Peyer's patch (tissue), 4 donors: ENCODE results near the gene CDH8.

Source experiments
- POLR2A ChIP-seq, 2 donors: fragments of 450-650 bp; IDR thresholded peaks; one replicate each; pipeline ENCODE4 v1.5.1; 2017; ENCODE audit warnings: antibody characterized with exemption in 2 of 2, mild to moderate bottlenecking in 2 of 2, moderate library complexity in 2 of 2
- TF ChIP-seq, protein P1 (sequence below), 6 experiments: fragments of 450-650 bp in 4 of 6; fragments of 200-600 bp in 2 of 6; sonication (generic) in 1 of 6; IDR thresholded peaks; one replicate each; pipeline ENCODE4 v1.5.1; 2017 to 2019; ENCODE audit warnings: antibody characterized with exemption in 6 of 6, mild to moderate bottlenecking in 3 of 6, moderate library complexity in 1 of 6

DNA sequence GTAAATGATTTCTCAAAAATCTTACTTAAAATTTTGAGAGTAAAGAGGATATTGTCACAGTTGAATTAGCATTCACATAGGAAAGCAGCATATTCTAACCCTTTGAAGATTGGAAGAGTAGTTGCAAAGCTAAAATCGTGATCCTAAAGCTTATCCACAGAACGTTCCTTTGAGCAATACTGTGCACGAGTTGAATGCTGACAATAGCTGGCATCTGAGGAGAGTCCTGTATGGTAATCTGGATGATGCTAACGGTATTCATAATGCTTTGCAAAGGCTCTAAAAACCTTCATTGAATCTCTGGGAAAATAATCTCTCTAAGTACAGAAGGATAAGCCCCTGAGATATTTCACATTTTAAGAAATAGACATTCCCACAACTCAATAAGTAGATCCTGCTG lies 354.6 kb downstream of the CDH8 start:
- TF ChIP-seq, protein P1, sequence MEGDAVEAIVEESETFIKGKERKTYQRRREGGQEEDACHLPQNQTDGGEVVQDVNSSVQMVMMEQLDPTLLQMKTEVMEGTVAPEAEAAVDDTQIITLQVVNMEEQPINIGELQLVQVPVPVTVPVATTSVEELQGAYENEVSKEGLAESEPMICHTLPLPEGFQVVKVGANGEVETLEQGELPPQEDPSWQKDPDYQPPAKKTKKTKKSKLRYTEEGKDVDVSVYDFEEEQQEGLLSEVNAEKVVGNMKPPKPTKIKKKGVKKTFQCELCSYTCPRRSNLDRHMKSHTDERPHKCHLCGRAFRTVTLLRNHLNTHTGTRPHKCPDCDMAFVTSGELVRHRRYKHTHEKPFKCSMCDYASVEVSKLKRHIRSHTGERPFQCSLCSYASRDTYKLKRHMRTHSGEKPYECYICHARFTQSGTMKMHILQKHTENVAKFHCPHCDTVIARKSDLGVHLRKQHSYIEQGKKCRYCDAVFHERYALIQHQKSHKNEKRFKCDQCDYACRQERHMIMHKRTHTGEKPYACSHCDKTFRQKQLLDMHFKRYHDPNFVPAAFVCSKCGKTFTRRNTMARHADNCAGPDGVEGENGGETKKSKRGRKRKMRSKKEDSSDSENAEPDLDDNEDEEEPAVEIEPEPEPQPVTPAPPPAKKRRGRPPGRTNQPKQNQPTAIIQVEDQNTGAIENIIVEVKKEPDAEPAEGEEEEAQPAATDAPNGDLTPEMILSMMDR (IDR thresholded peaks at IDR 0.05), result no peak
- no peak for TF ChIP-seq POLR2A (IDR thresholded peaks at IDR 0.05)
